HG03520 (cell line): ENCODE results near the gene EEF1AKMT2.

Experiments used
- ATAC-seq: cut with Tn5 transposase; IDR thresholded peaks from one replicate; pipeline ENCODE4 v1.9.1; 2021; ENCODE audit warnings: mild to moderate bottlenecking, moderate library complexity; ENCODE audit not compliant: unreplicated experiment

Gene EEF1AKMT2

DNA sequence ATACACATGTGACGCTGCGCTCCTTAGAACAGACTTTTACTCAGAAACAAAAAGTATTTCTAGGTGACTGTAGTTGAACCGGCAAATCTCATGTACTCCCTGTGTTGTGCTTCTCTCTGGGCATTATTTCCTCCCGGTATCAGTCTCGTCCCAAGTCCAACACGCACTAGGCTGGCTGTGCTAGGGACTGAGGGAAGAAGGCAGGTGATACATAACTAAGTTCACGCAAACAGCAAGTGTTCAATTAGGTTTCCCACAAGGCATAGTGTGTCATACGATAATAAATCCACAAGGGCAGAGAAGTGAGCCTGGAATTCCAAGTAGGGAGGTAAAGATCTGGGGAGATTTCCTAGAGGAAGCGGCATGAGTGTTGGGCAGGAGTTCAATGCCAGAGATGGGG, 67.9 kb downstream of the EEF1AKMT2 start:
- no peak for ATAC-seq

DNA sequence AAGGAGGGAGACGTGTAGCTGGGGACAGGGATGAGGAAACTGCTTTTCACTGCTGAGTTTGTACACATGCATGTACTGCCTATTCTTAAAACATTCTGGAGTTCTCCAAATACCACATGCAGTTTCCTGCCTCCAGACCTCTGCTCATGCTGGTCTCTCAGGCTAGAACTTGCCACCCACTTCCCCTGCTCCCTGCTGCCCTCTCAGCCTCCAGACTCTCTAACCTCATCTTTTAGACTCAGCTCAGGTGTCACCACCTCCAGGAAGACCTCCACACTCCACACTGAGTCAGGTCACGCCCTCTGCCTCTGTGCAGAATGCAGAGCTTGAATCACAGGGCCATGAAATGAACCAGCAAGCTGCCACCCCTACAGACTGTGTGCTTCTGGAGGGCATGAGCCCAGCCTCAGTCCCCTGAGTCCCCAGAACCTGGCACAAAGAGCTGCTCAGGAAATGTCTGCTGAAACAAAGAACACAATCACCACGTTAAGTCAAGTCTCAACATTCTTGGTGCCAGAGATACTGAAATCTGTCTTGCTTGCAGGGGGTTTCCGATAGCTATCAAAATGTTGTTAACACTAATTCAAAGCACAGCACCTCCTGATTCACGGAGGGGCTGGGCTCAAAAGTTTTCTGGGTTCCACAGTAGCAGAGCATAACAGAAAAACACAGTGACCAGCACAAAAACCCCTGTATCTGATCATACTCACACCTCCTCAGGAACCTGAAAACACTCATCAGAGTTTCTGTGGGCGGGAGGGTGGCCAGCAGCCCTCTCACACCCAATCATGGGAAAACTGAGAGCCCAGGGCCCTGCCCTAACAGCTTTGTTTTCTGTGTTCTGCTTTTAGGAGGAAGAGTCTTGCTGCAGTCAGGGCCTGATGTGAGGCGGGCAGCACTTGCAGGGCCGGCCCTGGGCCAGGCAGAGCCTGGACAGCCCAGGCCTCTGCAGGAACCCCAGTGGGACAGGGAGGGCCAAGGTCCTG, 68.6 kb downstream of the EEF1AKMT2 start:
- ATAC-seq: peak; percentile 61

DNA sequence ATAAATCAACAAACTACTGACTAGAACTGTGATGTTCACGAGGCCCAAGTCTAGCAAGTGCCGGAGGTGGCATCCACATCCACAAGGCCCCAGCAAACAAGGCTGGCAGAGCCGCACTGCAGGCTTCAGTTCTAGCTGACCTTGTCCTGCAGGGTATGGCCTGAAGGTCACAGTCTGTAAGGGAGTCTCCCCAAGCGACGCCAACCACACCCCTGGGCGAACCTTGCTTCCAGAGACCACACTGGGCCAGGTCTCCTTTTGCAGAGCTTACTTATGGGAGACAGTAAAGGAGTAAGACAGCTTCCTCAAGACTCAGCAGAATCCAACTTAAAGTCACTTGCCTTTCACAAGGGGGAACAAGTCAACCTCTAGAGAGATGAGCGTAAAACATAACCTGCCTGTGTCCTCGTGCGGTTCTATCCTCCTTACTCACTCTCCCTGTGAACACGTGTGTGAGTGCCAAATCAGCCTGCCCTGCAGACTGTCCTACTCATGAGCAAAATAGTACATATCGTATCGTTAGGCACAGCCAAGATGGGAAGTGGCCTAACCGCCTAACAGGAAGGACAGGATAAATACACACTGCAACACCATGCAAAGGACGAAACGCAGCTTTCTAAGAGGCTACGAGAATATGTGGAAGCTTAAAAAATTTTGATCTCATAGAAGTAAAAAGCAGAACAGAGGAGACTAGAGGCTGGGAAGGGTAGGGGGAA, 70.2 kb downstream of the EEF1AKMT2 start:
- no peak for ATAC-seq

DNA sequence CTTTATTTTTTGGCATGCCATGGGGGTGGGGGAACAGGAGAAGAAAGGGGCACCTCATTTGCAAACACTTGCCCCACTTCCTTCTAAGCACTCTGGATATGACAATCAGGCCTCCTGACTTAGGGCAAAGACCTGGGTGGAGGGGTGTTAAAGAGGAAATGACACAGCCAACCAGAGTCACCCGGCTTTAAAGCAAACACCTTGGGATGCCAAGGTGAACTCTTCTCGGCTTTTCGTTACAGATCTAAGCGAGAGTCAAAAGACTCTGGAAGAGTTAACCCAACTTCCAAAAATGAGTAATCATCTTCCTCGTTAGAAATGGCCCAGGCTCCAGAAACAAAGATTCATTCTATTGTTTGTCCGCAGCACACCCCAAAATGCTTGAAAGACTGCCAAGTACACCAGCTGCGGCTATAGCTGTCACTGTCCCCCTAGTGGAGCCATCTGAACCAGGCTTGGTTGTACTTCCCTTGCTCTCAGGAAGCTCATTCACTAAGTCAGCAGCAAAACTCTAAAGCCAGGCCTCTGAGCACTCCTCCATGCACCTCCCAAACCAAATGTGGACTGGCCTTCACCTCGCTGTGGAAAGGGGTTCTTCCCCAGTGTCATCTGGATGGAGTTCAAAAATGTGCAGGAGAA, 72.4 kb downstream of the EEF1AKMT2 start:
- ATAC-seq: peak; percentile 25

DNA sequence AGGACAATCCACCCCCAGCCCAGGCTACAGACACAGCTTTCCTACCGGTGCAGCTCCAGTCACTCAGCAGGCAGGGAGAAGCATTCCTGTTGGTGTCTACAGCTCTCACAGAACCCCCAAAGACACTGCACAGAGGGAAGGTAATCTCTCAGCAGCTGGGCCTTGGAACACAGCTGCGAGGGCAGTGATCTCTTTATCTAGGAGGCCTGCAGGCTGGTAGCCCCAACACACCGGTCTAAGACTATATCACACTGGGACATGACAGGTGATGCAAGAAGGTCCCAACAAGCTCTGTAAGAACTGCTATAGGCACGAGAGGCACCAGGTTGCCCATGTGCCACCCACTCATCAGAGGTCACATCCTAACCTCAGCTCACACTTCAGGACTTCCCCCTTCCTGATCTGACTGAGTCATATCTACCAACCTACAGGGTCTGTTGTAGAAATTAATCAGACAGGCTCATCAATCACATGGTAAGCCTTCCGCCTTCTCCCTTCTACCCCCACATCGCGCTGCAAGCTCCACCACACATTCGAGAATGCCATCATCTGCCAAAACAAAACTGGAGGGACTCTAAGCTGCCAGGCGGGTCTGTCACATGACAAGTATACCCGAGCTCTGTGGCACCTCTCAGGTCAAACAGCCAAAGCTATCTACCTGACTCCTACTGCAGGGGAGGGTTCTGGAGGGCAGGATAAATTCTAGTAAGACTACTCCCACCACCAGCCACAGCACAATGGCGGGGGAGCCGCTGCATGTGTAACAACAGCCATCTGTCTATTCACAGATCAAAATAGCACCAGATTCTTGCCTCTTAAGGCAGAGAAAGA, 73.6 kb downstream of the EEF1AKMT2 start:
- ATAC-seq: no peak

DNA sequence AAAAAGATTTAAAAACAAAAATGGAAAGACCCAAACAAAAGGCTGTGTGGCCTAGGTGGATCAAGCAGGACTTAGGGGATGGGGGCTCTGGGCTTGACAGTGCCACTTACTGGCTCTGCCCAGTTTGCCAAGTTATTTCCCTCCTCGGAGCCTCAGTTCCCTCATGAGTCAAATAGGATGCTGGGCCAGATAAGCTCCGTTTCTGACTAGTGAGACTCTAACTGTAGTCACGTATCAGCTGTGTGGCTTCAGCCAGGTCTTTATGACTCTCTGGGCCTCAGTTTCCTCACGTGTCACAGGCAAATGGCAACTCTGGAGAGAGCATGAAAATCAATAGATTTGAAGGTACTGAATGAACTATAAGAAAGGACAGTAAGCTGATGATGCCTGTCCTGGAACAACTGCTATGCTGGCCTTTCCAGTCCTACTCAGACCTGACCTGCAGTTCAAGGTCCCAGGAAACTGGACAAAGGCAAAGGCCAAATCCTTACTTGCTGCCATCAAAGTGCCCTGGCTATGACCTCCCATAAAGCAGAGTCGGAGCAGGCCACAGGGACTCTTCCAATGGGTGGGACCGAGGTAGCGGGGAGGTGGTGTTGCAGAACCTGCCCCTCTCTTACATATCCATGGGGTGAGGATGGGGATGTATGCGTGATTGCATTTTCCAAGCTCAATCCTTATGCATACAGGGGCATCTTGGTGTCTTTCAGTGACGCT, 74.5 kb downstream of the EEF1AKMT2 start:
- ATAC-seq: no peak

DNA sequence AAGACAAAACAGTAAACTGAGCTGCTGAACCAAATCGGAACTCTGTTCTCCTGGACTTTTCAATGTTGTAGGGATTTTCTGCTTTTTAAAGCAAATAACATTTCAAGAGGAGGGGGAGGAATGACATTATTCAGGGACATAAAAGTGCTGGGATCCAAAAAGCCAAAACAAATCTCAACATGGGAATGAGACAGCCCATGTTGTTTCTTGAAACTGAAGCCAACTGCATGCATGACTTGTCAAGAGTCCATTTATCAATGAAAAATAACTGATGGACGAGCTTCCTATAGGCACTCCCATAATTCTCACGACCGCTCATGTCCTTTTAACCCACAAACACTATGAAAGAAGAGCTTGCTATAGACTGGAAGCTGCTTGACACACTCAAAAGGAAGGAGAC, 75.3 kb downstream of the EEF1AKMT2 start:
- ATAC-seq: no peak

DNA sequence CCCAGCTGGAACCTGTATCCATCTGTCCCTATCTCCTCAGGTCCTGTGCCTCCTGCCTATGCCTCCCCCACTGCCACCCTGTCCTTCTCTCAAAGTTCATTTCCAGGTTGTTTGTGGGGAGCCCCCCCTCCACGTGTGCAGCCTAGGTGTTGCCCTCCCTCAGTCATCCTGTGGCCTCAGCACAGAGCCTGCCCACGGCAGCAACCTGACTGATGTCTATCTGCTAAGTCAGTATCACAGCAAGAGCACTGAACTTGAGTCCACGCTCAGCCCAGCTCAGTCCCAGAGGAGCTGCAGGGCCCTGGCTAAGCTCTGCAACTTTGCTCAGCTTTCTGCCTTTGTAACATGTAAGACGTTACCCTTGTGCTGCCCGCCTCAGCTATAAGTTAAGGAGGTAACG, 76.2 kb downstream of the EEF1AKMT2 start:
- no peak for ATAC-seq

DNA sequence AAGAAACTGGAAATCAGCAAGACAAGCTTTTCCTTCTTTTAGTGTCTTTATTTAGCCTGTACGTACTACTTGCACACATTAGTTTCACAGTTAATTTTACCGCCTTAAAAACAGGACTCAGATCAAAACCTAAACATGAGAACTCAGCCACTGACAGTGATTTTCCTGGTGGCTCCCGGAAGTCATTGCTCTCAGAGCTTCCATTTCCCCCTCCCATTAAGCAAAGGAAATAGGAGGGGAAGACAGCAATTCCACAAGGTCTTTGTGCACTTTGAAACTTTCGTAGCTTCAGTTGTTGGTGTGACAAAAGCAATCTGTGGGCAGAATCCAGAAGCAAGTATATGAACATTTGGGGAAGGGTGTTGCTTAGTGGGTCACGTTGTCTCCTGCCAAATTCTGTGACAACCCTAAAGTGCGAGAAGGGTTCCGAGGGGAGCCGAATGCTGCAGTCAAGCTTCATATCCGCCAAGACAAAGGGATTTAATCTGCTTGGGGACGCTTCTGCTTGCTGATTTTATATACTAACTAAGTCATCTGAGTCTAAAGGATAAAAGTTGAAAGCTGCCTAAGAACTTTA, 77.9 kb downstream of the EEF1AKMT2 start:
- no peak for ATAC-seq

DNA sequence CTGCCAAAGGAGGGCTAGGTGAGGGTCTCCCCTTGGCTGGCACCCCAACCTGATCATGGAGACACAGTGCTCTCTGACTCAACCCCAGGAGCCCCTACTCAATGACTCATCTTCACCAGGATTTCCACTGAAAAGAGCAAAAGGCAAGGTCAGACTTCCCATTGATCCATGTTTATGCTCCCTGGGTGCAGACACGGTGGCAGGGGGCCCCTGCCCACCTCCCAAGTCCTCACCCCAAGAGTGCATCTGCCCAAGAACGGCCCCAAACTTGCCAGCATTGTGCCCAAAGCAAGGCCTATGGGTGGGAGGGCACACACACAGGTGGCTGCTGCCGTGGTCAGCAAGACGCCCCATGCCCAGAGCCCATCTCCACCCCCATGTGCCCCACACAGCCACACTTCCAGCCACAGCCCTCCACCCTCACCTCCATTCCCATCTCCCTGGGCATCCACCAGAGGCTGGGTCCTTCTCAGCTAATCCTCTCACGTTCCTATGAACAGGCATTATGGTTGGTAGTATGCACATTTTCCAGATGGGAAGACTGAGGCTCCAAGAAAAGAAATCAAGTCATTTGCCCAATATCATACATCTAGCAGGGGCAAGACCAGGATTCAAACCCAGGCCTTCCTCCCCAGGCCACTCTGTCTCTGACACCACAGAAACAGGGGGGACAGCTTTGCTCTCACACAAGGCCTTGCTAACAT, 78.8 kb downstream of the EEF1AKMT2 start:
- no peak for ATAC-seq

DNA sequence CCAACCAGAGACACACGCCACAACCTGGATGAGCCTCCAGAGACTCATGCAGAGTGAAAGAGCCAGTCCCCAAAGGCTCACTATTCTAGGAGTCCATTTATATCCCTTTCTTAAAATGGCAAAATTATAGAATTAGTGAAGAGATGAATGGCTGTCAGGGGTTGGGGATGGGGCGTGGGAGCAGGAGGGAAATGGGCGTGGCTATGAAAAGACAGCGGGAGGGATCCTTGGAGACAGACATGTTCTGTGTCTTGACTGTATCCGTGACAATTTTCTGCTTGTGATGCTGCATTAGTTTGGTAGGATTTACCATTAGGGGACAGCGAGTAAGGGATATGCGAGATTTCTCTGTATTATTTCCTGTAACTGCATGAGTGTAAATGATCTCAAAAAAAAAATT, 80.5 kb downstream of the EEF1AKMT2 start:
- no peak for ATAC-seq

DNA sequence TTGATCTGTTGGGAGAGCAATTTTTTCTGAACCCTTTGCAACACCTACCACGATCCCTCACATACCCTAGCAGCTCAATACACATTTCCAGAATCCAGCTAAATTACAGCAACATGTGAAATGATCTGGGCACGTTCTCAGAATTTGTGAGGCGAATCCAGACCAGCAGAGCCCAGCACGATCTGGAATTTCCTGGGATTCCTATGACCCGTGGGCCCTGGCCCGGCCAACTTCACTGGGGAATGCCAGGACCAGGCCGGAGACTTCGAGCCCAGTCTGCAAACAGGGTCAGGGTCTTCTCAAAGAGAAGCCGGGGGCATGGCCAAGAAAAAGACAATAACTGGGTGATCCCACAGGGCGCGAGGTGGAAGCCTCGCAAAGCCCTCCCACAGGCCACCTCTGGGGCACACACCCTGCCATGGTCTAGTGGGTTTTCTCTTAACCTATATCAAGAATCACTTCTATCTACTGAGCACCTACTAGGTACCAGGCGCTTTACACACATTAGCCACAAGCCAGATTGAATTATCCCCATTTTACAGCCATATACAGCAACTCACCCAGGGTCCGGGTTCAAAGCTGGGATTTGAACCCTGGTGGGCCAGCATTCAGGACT, 81.3 kb downstream of the EEF1AKMT2 start:
- no peak for ATAC-seq

DNA sequence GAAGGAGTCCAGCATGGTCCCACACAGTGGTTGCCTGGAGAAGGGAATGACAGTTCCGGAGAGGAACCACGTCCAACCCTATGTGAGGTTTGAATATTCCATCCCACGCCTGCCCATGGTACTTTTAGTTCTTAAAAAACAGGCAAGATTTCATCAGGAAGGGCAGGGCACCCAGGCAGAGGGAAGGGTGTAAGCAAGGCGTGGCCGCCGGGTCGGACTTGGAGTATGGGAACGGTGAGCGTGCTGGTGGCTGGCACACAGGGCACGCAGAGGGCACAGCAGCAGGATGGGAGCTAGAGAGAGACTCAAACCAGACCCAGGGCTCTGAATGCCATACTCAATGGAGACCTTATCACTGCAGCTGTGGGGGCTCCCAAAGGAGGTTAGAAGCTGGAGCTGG, 81.8 kb downstream of the EEF1AKMT2 start:
- no peak for ATAC-seq

DNA sequence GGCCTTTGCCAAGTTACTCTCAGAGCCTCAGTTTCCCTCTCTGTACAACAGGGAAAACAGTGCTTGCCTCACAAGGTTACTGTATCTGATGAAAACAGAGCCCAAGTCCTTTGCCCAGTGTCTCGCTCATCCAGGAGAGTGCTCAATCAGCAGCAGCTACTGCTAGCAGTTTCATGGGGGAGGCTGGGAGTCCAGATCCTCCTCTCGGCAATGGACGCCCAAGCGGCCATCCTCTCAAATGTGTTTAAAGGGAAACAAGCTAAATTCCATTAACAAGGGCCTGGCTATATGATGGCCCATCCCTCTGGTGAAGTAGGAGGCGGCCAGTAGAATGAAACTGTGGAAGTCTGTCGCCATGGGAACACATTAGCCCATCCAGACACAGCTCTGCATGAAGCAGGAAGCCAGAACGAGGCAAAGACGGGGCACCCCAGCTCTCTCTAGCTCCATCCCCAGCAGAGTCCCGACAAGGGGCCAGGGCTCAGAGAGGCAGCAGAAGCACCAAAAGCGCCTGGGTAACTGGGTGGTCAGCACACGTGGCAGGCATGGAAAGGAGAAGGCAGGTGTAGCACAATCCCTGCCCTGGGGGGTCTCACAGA, 82.7 kb downstream of the EEF1AKMT2 start:
- no peak for ATAC-seq

DNA sequence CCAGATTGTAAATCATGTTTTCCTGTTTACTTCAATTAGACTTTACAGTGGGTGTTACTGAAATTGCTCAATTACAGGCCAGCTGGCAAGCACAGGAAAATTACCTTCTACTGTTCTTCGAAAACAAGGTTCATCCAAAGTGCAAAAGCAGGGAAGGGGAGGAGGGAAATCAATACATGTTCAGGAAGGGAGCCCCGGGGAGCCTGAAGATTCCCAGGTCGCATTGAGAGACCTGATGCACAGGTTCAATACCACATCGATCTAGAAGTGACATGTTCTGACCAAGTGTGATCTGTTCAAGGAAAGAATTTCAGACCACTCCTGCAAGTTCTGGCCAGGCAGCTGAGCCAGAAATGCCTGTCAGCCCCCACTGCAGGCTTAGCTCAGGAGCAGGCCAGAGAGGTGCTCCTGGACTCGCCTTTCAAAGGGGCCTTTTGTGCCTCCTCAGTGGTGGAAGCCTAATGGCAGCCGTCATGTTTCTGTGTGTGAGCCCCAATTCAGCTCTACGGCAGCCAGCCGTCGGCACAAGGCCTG, 83.4 kb downstream of the EEF1AKMT2 start:
- ATAC-seq: no peak
